ENCODE results near the gene SCLT1.

DNA sequence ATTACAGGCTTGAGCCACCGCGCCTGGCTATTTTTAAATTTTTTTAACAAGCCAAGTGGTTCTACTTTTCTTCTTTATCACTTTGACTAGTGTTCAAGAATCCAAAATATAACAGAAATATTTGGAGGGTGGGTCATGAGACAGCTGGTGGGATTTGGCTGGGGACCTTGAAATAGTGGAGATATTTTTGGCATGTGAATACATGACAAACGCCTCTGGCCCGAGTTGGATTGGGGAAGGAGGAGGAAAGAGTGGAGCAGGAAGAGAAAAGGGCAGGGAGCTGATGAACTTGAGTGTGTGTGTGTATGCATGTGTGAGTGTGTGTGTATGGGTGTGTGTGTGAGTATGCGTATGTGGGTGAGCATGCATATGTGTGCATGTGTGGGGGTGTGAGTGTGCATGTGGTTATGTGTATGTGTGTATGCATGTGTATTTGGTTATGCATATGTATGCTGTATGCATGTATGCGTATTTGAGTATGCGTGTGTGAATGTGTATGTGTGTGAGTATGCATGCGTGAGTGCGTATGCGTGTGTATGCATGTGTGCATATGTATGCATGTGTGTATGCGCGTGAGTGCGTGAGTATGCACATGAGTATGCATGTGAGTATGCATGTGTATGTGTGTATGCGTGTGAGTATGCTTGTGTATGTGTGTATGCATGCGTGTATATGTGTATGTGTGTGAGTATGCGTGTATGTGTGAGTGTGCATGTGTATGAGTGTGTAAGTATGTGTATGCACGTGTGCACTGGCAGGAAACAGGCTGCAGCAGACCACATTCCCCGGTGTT is 234.3 kb downstream of the SCLT1 start:
- TF ChIP-seq, protein P1, sequence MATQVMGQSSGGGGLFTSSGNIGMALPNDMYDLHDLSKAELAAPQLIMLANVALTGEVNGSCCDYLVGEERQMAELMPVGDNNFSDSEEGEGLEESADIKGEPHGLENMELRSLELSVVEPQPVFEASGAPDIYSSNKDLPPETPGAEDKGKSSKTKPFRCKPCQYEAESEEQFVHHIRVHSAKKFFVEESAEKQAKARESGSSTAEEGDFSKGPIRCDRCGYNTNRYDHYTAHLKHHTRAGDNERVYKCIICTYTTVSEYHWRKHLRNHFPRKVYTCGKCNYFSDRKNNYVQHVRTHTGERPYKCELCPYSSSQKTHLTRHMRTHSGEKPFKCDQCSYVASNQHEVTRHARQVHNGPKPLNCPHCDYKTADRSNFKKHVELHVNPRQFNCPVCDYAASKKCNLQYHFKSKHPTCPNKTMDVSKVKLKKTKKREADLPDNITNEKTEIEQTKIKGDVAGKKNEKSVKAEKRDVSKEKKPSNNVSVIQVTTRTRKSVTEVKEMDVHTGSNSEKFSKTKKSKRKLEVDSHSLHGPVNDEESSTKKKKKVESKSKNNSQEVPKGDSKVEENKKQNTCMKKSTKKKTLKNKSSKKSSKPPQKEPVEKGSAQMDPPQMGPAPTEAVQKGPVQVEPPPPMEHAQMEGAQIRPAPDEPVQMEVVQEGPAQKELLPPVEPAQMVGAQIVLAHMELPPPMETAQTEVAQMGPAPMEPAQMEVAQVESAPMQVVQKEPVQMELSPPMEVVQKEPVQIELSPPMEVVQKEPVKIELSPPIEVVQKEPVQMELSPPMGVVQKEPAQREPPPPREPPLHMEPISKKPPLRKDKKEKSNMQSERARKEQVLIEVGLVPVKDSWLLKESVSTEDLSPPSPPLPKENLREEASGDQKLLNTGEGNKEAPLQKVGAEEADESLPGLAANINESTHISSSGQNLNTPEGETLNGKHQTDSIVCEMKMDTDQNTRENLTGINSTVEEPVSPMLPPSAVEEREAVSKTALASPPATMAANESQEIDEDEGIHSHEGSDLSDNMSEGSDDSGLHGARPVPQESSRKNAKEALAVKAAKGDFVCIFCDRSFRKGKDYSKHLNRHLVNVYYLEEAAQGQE (IDR thresholded peaks at IDR 0.05; ENCODE audit: insufficient read depth in 1 of 2, low read depth in 2 of 2, low read length in 2 of 2), result no peak
- TF ChIP-seq POLR2AphosphoS5 (IDR thresholded peaks at IDR 0.05; ENCODE audit: low read depth, low read length), result no peak
- TF ChIP-seq TAF1 (IDR thresholded peaks at IDR 0.05; ENCODE audit: borderline replicate concordance, insufficient read depth, low read length), result no peak
- TF ChIP-seq SIN3A (IDR thresholded peaks at IDR 0.05; ENCODE audit: borderline replicate concordance, insufficient read depth, low read length), result no peak
